Neural progenitor cell (in vitro differentiated cells): ENCODE data around the gene TUBA4B. TPM values are rescaled to one million over a fixed set of nuclear protein-coding genes. Genes with fewer than 3 reads are reported as not detected.

Experiments
- DNase-seq: peaks from one replicate; pipeline ENCODE4 v3.0.0-alpha.2; 2016; ENCODE audit warnings: low spot score
- H2AFZ ChIP-seq: fragments of 200-600 bp; sonication (generic); replicated peaks from 2 replicates; pipeline ENCODE4 v1.6.1; 2016; ENCODE audit warnings: antibody characterized with exemption
- H3F3A ChIP-seq: fragments of 200-600 bp; sonication (generic); 2 replicates; pipeline ENCODE4 v1.6.1; 2016; ENCODE audit warnings: antibody characterized with exemption, low read depth
- H3K27ac ChIP-seq: fragments of 200-600 bp; sonication (generic); 2 replicates; pipeline ENCODE4 v1.5.1; 2016; ENCODE audit warnings: mild to moderate bottlenecking
- H3K27me3 ChIP-seq: fragments of 200-600 bp; sonication (generic); 2 replicates; pipeline ENCODE4 v1.6.1; 2016; ENCODE audit warnings: mild to moderate bottlenecking, moderate library complexity
- H3K36me3 ChIP-seq: fragments of 200-600 bp; sonication (generic); 2 replicates; pipeline ENCODE4 v1.5.1; 2016
- H3K4me1 ChIP-seq: fragments of 200-600 bp; sonication (generic); 2 replicates; pipeline ENCODE4 v1.6.1; 2016; ENCODE audit warnings: mixed run types
- H3K4me2 ChIP-seq: fragments of 200-600 bp; sonication (generic); 2 replicates; pipeline ENCODE4 v1.6.1; 2016
- H3K4me3 ChIP-seq: fragments of 200-600 bp; sonication (generic); 2 replicates; pipeline ENCODE4 v1.5.1; 2016
- H3K79me2 ChIP-seq: fragments of 200-600 bp; sonication (generic); 2 replicates; pipeline ENCODE4 v1.6.1; 2016; ENCODE audit warnings: low read depth
- H3K9ac ChIP-seq: fragments of 200-600 bp; sonication (generic); 2 replicates; pipeline ENCODE4 v1.6.1; 2016
- H3K9me3 ChIP-seq: fragments of 200-600 bp; sonication (generic); 2 replicates; pipeline ENCODE4 v1.5.1; 2016; ENCODE audit warnings: low read depth
- H4K20me1 ChIP-seq: fragments of 200-600 bp; sonication (generic); 2 replicates; pipeline ENCODE4 v1.6.1; 2016; ENCODE audit warnings: low read depth
- H3K27ac Mint-ChIP-seq: 3 replicates; pipeline ENCODE4 v1.8.0; 2021; ENCODE audit warnings: mixed read lengths
- H3K27me3 Mint-ChIP-seq: 2 replicates; pipeline ENCODE4 v1.8.0; 2022; ENCODE audit warnings: low read depth, mild to moderate bottlenecking, inconsistent platforms, moderate library complexity, mixed read lengths; ENCODE audit not compliant: insufficient read depth
- H3K36me3 Mint-ChIP-seq: 3 replicates; pipeline ENCODE4 v1.8.0; 2021; ENCODE audit warnings: mixed read lengths
- H3K4me1 Mint-ChIP-seq: 3 replicates; pipeline ENCODE4 v1.8.0; 2021; ENCODE audit warnings: mixed read lengths
- H3K4me3 Mint-ChIP-seq: 3 replicates; pipeline ENCODE4 v1.8.0; 2021; ENCODE audit warnings: mild to moderate bottlenecking, moderate library complexity, mixed read lengths
- H3K9me3 Mint-ChIP-seq: 3 replicates; pipeline ENCODE4 v1.8.0; 2020; ENCODE audit warnings: mixed read lengths
- EZH2 ChIP-seq: fragments of 200-600 bp; sonication (generic); IDR thresholded peaks from 2 replicates; pipeline ENCODE4 v1.6.1; 2017; ENCODE audit warnings: antibody characterized with exemption, mild to moderate bottlenecking, moderate library complexity
- EZH2phosphoT487 ChIP-seq: fragments of 200-600 bp; sonication (generic); IDR thresholded peaks from 2 replicates; pipeline ENCODE4 v1.6.1; 2017; ENCODE audit warnings: antibody characterized with exemption
- total RNA-seq: library from RNA; depleted of rRNA; stranded (reverse); fragments of >200 nt; gene quantifications from 2 replicates; pipeline ENCODE4 v1.2.3, GENCODE V29; 2015; ENCODE audit warnings: low replicate concordance
- TF ChIP-seq, protein P1 (sequence below): fragments of 200-600 bp; sonication (generic); IDR thresholded peaks from 2 replicates; pipeline ENCODE4 v1.5.1; 2017; ENCODE audit warnings: antibody characterized with exemption, mild to moderate bottlenecking

Gene TUBA4B
- total RNA-seq, 1 donor from 2014 or later, result not detected

DNA sequence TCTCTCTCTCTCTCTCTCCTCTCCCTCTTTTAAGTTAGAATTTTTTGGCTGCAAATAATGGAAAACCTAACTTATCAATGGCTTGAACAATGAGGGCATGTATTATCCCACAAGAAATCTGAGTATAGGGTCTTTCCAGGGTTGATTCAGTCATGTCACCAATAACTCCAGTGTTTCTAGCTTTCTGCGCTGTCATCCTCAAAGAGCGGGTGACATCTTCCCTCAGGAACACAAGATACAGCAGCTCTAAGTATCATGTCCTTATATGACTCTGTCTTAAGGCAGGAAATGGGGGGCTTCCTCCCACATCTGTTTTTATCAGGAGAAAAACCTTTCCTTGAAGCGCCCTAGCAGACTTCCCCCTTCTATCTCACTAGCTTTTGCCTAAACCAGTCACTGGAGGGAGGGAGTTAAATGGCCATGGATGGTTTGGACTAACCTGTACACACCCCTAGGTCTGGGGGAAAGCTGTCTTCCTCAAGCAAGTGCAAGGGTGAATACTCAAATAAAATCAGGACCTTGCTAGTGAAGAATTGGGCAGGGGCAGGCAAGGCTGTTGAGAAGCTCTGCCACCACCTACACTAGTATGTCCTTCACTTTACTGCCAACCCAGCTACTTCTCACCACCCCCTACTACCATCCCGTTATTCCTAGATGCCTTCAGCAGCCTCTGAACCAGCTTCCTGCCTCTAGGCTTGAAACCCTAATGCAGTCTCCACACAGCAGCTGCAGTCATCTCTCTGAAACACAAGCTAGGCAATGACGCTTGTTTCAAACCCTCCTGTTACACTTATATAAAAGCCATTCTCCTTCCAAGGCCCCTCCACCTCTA, 8.2 kb downstream of the TUBA4B start:
- Mint-ChIP-seq H3K4me3 (no peak overlapping the region), H3K27me3 (peaks cover 34% of the 10 kb centered on the region), H3K27ac (no peak overlapping the region), H3K4me1 (no peaks in the 10 kb centered on the region), H3K36me3 (no peaks in the 10 kb centered on the region), H3K9me3 (no peaks in the 10 kb centered on the region)
- no peak overlapping the region for H3K9ac ChIP-seq
- H2AFZ ChIP-seq, result no peak overlapping the region
- H3K4me3 ChIP-seq, result no peak overlapping the region
- no peak overlapping the region for H3K4me2 ChIP-seq
- H3K27ac ChIP-seq, result no peak overlapping the region
- no peaks in the 10 kb centered on the region for H3K79me2 ChIP-seq
- TF ChIP-seq, protein P1, sequence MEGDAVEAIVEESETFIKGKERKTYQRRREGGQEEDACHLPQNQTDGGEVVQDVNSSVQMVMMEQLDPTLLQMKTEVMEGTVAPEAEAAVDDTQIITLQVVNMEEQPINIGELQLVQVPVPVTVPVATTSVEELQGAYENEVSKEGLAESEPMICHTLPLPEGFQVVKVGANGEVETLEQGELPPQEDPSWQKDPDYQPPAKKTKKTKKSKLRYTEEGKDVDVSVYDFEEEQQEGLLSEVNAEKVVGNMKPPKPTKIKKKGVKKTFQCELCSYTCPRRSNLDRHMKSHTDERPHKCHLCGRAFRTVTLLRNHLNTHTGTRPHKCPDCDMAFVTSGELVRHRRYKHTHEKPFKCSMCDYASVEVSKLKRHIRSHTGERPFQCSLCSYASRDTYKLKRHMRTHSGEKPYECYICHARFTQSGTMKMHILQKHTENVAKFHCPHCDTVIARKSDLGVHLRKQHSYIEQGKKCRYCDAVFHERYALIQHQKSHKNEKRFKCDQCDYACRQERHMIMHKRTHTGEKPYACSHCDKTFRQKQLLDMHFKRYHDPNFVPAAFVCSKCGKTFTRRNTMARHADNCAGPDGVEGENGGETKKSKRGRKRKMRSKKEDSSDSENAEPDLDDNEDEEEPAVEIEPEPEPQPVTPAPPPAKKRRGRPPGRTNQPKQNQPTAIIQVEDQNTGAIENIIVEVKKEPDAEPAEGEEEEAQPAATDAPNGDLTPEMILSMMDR, result no peak
- TF ChIP-seq EZH2 (no peak), EZH2phosphoT487 (no peak)
- peaks cover 68% of the 10 kb centered on the region for H3K27me3 ChIP-seq
- H3K9me3 ChIP-seq, result no peaks in the 10 kb centered on the region
- no peaks in the 10 kb centered on the region for H3F3A ChIP-seq
- H3K36me3 ChIP-seq, result no peaks in the 10 kb centered on the region
- DNase-seq, result no peak
- peaks cover 4% of the 10 kb centered on the region for H3K4me1 ChIP-seq
- H4K20me1 ChIP-seq, result no peaks in the 10 kb centered on the region

DNA sequence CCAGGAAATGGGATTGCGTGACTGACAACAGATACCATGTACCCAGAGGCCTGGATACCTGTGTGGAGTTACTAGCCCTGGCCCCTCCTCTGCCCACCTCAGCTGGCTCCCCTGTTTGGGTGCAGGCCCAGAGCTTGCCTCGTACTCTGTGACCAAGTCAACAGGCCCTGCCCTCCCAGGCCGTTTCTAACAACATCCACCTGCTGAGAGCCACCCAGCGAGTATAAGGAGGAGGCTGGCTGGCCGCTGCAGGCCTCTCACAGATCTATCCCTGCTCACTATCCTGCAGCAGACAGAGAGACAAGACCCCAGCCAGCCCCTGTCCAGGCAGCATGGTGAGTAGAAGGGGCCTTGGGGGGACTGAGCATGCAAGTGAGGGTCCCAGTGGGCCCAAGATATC, 13.2 kb downstream of the TUBA4B start:
- H3K9ac ChIP-seq, result no peak overlapping the region
- H3K27ac Mint-ChIP-seq, result no peak overlapping the region
- no peaks in the 10 kb centered on the region for H3K4me1 Mint-ChIP-seq
- H3K27me3 Mint-ChIP-seq, result peaks cover 22% of the 10 kb centered on the region
- peaks cover 4% of the 10 kb centered on the region for H3K4me1 ChIP-seq
- peaks cover 18% of the 10 kb centered on the region for H3K27me3 ChIP-seq
- H3K36me3 Mint-ChIP-seq, result no peaks in the 10 kb centered on the region
- H3K4me3 ChIP-seq, result no peak overlapping the region
- no peak overlapping the region for H3K4me3 Mint-ChIP-seq
- no peaks in the 10 kb centered on the region for H3K9me3 Mint-ChIP-seq
- no peaks in the 10 kb centered on the region for H3K36me3 ChIP-seq
- DNase-seq, result no peak
- no peak overlapping the region for H3K4me2 ChIP-seq
- no peaks in the 10 kb centered on the region for H3F3A ChIP-seq
- no peak for TF ChIP-seq EZH2phosphoT487
- TF ChIP-seq, protein P1, result no peak
- TF ChIP-seq EZH2, result no peak
- H3K27ac ChIP-seq, result no peak overlapping the region
- H3K9me3 ChIP-seq, result no peaks in the 10 kb centered on the region
- no peak overlapping the region for H2AFZ ChIP-seq
- no peaks in the 10 kb centered on the region for H4K20me1 ChIP-seq
- H3K79me2 ChIP-seq, result no peaks in the 10 kb centered on the region

DNA sequence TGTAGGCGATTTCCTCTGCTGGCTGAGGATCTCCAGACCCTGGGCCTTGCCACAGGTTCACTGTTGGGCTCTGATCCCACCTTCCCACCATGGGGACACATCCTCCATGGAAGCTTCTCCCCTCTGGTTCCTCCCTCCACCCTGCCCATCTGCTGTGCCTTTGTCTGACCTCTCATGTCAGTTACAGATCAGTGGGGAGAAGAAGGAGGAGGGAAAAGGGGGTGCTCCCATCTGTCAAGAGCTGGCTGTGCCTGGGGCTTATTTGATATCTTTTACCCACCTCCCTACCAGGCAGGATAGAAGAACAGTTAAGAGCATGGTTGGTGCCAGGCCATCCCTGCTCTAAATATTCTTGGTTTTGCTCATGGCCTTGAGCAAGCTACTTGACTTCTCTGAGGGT, 13.8 kb downstream of the TUBA4B start:
- Histone ChIP-seq H3K4me2 (no peak overlapping the region), H4K20me1 (no peaks in the 10 kb centered on the region), H3F3A (no peaks in the 10 kb centered on the region), H3K9ac (no peak overlapping the region), H3K4me1 (peaks cover 4% of the 10 kb centered on the region), H2AFZ (no peak overlapping the region), H3K36me3 (no peaks in the 10 kb centered on the region), H3K27ac (no peak overlapping the region), H3K9me3 (no peaks in the 10 kb centered on the region), H3K27me3 (peaks cover 12% of the 10 kb centered on the region), H3K79me2 (no peaks in the 10 kb centered on the region), H3K4me3 (no peak overlapping the region)
- peaks cover 20% of the 10 kb centered on the region for H3K27me3 Mint-ChIP-seq
- DNase-seq, result no peak
- no peak overlapping the region for H3K27ac Mint-ChIP-seq
- no peaks in the 10 kb centered on the region for H3K9me3 Mint-ChIP-seq
- H3K4me1 Mint-ChIP-seq, result no peaks in the 10 kb centered on the region
- H3K4me3 Mint-ChIP-seq, result no peak overlapping the region
- TF ChIP-seq EZH2, result no peak
- TF ChIP-seq, protein P1, result no peak
- TF ChIP-seq EZH2phosphoT487, result no peak
- H3K36me3 Mint-ChIP-seq, result no peaks in the 10 kb centered on the region
